SU-DHL-6 (cell line): ENCODE results near the gene PTGES2.
A peak's percentile ranks its signal among the peaks of the same experiment; 100 is the strongest.

ENCODE experiments used
- H2AFZ ChIP-seq: fragments of 200-600 bp; sonication (generic); 2 replicates; pipeline ENCODE4 v1.6.1; 2014; ENCODE audit warnings: low read depth, mild to moderate bottlenecking, moderate library complexity, mixed read lengths, antibody characterized with exemption, low read length; ENCODE audit not compliant: severe bottlenecking
- H3F3A ChIP-seq: fragments of 200-600 bp; shearing (Covaris generic); 2 replicates; pipeline ENCODE4 v1.6.0; 2016; ENCODE audit warnings: antibody characterized with exemption, mild to moderate bottlenecking; ENCODE audit not compliant: insufficient read depth
- H3K27ac ChIP-seq: fragments of 200-600 bp; sonication (generic); 2 replicates; pipeline ENCODE4 v1.5.1; 2016; ENCODE audit warnings: low read depth, mild to moderate bottlenecking, low read length, moderate library complexity, mixed read lengths
- H3K27me3 ChIP-seq: fragments of 200-600 bp; sonication (generic), shearing (Covaris generic); 2 replicates; pipeline ENCODE4 v1.6.0; 2014; ENCODE audit warnings: mild to moderate bottlenecking, low read length
- H3K36me3 ChIP-seq: fragments of 200-600 bp; sonication (generic); 2 replicates; pipeline ENCODE4 v1.6.1; 2014; ENCODE audit warnings: mild to moderate bottlenecking, low read length, mixed read lengths
- H3K4me2 ChIP-seq: fragments of 300-600, 200-600 bp; shearing (Covaris generic), sonication (generic); 2 replicates; pipeline ENCODE4 v1.6.0; 2014; ENCODE audit warnings: low read length, low read depth, mild to moderate bottlenecking; ENCODE audit not compliant: poor library complexity, severe bottlenecking
- H3K4me3 ChIP-seq: fragments of 200-600 bp; sonication (generic); 2 replicates; pipeline ENCODE4 v1.5.1; 2014; ENCODE audit warnings: antibody characterized with exemption, low read length, mild to moderate bottlenecking, mixed read lengths; ENCODE audit not compliant: insufficient read depth, poor library complexity, severe bottlenecking
- H3K79me2 ChIP-seq: fragments of 200-600 bp; sonication (generic); 2 replicates; pipeline ENCODE4 v1.6.1; 2014; ENCODE audit warnings: mild to moderate bottlenecking, low read length, moderate library complexity; ENCODE audit not compliant: insufficient read depth
- H3K9ac ChIP-seq: fragments of 200-600 bp; sonication (generic); 2 replicates; pipeline ENCODE4 v1.7.0; 2014; ENCODE audit warnings: mild to moderate bottlenecking, low read length
- H3K9me2 ChIP-seq: fragments of 200-600 bp; sonication (generic); replicated peaks from 2 replicates; pipeline ENCODE4 v1.6.1; 2014; ENCODE audit warnings: low read length; ENCODE audit not compliant: insufficient read depth
- H3K9me3 ChIP-seq: fragments of 200-600 bp; sonication (generic); 2 replicates; pipeline ENCODE4 v1.6.1; 2014; ENCODE audit warnings: low read length, mixed read lengths; ENCODE audit not compliant: insufficient read depth
- H4K20me1 ChIP-seq: fragments of 200-600 bp; sonication (generic); 2 replicates; pipeline ENCODE4 v1.6.1; 2014; ENCODE audit warnings: low read depth, mild to moderate bottlenecking, antibody characterized with exemption, low read length, moderate library complexity, mixed read lengths
- CTCF ChIP-seq: fragments of 200-600 bp; sonication (generic); IDR thresholded peaks from one replicate; pipeline ENCODE4 v1.5.1; 2017; ENCODE audit warnings: antibody characterized with exemption, mild to moderate bottlenecking, low read length, moderate library complexity; ENCODE audit not compliant: insufficient read depth, poor library complexity, severe bottlenecking
- EZH2phosphoT487 ChIP-seq: fragments of 200-600 bp; sonication (generic), shearing (Covaris generic); conservative IDR thresholded peaks from 2 replicates; pipeline ENCODE4 v1.6.1; 2018; ENCODE audit warnings: mild to moderate bottlenecking, antibody characterized with exemption, low read length, moderate library complexity, mixed read lengths

Gene PTGES2

GRCh38 chr9:128159784-128160602 lies 32.5 kb upstream of the PTGES2 start, which contains the start of gene BBLN:
BBLN (plus strand) TSS chr9:128160265; CDS start chr9:128160408, 143 bp downstream.
- Histone ChIP-seq H2AFZ (peak within 1 kb of the TSS; percentile 98), H3K4me3 (peak within 1 kb of the TSS; percentile 90), H3K9ac (peak within 1 kb of the TSS; percentile 86), H3K79me2 (no peaks in the 10 kb centered on the region), H3F3A (no peaks in the 10 kb centered on the region), H3K27ac (peak within 1 kb of the TSS; percentile 34), H3K27me3 (no peaks in the 10 kb centered on the region), H3K9me2 (no peaks in the 10 kb centered on the region), H3K4me2 (peak within 1 kb of the TSS; percentile 69), H3K36me3 (no peaks in the 10 kb centered on the region), H3K9me3 (no peaks in the 10 kb centered on the region), H4K20me1 (no peaks in the 10 kb centered on the region)
- no peak for TF ChIP-seq EZH2phosphoT487
- no peak for TF ChIP-seq CTCF

GRCh38 chr9:128159522-128159783 lies 31.9 kb upstream of the PTGES2 start:
- Histone ChIP-seq H3K4me3 (peak overlapping the region; percentile 65), H3K4me2 (peak overlapping the region; percentile 69), H3K9me3 (no peaks in the 10 kb centered on the region), H3K36me3 (no peaks in the 10 kb centered on the region), H3K27ac (no peak overlapping the region), H4K20me1 (no peaks in the 10 kb centered on the region), H3K9ac (peak overlapping the region; percentile 86), H3K9me2 (no peaks in the 10 kb centered on the region), H3K27me3 (no peaks in the 10 kb centered on the region), H2AFZ (peak overlapping the region; percentile 98), H3F3A (no peaks in the 10 kb centered on the region), H3K79me2 (no peaks in the 10 kb centered on the region)
- no peak for TF ChIP-seq EZH2phosphoT487
- TF ChIP-seq CTCF, result no peak

- Histone ChIP-seq H3K4me2 (no peak overlapping the region), H3K79me2 (no peaks in the 10 kb centered on the region), H3K36me3 (no peaks in the 10 kb centered on the region), H4K20me1 (no peaks in the 10 kb centered on the region), H3K27ac (no peak overlapping the region), H3F3A (no peaks in the 10 kb centered on the region), H2AFZ (no peak overlapping the region), H3K9me2 (no peaks in the 10 kb centered on the region), H3K9ac (no peak overlapping the region), H3K9me3 (no peaks in the 10 kb centered on the region), H3K4me3 (no peak overlapping the region), H3K27me3 (no peaks in the 10 kb centered on the region)
- no peak for TF ChIP-seq CTCF
- no peak for TF ChIP-seq EZH2phosphoT487
Observed at GRCh38 chr9:128155736-128156500, 28.4 kb upstream of the PTGES2 start.
